Right forelimb (tissue), 1 donor: ENCODE results near the gene CILP2.

ENCODE experiments used
- DNase-seq: peaks from one replicate; pipeline ENCODE4 v3.0.0-alpha.2; 2018

The CILP2 gene

GRCh38 chr19:19531951-19532805 is 5.9 kb upstream of the CILP2 start:
- peak; percentile 91 for DNase-seq

- DNase-seq = no peak
Measured at GRCh38 chr19:19532806-19533701, 5.0 kb upstream of the CILP2 start.

- peak; percentile 51 for DNase-seq
Measured at GRCh38 chr19:19533841-19534240, 4.2 kb upstream of the CILP2 start.

GRCh38 chr19:19534556-19535265 is 3.4 kb upstream of the CILP2 start:
- peak; percentile 43 for DNase-seq

GRCh38 chr19:19535311-19536191 is 2.5 kb upstream of the CILP2 start:
- no peak for DNase-seq

GRCh38 chr19:19537075-19538048 is 703 bp upstream of the CILP2 start:
- peak; percentile 50 for DNase-seq

GRCh38 chr19:19538785-19539166 is 711 bp downstream of the CILP2 start:
- DNase-seq = no peak

- DNase-seq = no peak
Measured at GRCh38 chr19:19539698-19540063, 1.6 kb downstream of the CILP2 start.

- DNase-seq = peak; percentile 85
Measured at GRCh38 chr19:19540064-19540714, 2.1 kb downstream of the CILP2 start.

- no peak for DNase-seq
Measured at GRCh38 chr19:19540715-19541515, 2.9 kb downstream of the CILP2 start.

- no peak for DNase-seq
Measured at GRCh38 chr19:19541616-19542015, 3.6 kb downstream of the CILP2 start.

- no peak for DNase-seq
Measured at GRCh38 chr19:19542507-19542906, 4.4 kb downstream of the CILP2 start.

GRCh38 chr19:19543101-19543500 is 5.0 kb downstream of the CILP2 start:
- no peak for DNase-seq

GRCh38 chr19:19543640-19544039 is 5.6 kb downstream of the CILP2 start:
- DNase-seq = no peak

- DNase-seq = peak; percentile 19
Measured at GRCh38 chr19:19544257-19544953, 6.3 kb downstream of the CILP2 start.

GRCh38 chr19:19544954-19545591 is 7.0 kb downstream of the CILP2 start:
- no peak for DNase-seq

- DNase-seq = no peak
Measured at GRCh38 chr19:19545707-19546106, 7.6 kb downstream of the CILP2 start.

GRCh38 chr19:19546751-19547162 is 8.7 kb downstream of the CILP2 start:
- no peak for DNase-seq
